Right lobe of liver (tissue), 4 donors: ENCODE measurements around the gene PAX4.

Experiments used
- CTCF ChIP-seq, 4 donors: fragments of 200-600 bp in 3 of 4; fragments of 450-650 bp in 1 of 4; IDR thresholded peaks; one replicate each; pipeline versions ENCODE4 v1.5.1 to v1.8.0; 2016 to 2022; ENCODE audit warnings: antibody characterized with exemption in 4 of 4, mild to moderate bottlenecking in 2 of 4
- POLR2A ChIP-seq: fragments of 450-650 bp; IDR thresholded peaks from one replicate; pipeline ENCODE4 v1.6.1; 2017; ENCODE audit warnings: antibody characterized with exemption, mild to moderate bottlenecking
- donor health status: DM: no; HTN: no; CAD: no.
- donor health status: DM: no; HTN: no; CAD: no.
- donor health status: DM: no; HTN: yes; CAD: no.

GRCh38 chr7:127654404-127655394 lies 36.8 kb upstream of the PAX4 start:
- TF ChIP-seq CTCF (IDR thresholded peaks at IDR 0.05) (no peak), POLR2A (no peak)
